ENCODE results near the gene ZIC4.

DNA sequence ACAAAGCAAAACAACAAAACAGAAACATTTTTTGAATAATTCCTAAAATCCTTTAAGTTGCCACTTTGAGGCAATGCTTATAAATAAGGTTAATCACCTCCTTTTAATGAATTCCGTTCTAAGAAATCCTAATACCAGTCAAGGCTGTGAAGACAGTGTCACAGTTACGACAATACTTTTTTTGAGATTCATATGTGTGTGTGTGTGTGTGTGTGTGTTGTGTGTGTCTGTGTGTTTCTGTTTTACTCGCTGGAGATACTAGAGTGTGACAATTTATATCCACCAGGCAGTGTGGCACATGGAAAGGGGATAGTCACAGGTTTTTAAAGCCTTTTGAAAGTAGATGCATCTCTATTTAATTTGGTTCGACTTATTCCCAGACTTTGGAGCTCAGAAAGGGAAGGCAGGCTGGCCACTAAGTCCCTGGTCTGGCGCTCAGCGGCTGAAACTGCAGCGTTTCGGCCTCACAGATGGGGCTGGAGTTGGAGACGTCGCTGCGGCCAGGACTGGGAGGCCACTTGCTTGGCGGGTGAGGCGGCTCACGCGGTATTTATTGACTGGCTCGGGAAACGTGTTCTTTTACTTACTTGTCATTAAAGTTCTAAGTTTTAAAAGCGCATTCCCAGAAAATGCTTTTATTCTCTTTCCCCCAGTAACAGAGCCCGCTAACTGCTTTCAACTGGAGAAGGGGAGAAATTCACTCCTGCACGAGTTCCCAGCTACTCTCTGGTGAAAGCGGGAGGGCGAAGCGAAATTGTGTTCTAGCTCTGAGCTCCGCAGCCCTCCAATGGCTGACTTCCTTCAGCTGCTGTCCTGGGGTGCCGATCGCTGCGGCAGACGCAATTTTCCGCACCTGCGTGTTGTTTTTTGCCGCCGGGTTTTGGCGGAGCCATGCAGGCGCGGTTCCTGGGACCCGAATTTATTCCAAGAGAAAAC is 16.5 kb upstream of the ZIC4 start:
- TF ChIP-seq POLR2A (IDR thresholded peaks at IDR 0.05) (no peak), CTCF (IDR thresholded peaks at IDR 0.05) (no peak), EP300 (IDR thresholded peaks at IDR 0.05) (no peak), POLR2AphosphoS5 (IDR thresholded peaks at IDR 0.05) (no peak)

Data from sigmoid colon (tissue), 4 donors.